Mononuclear cell (primary cell): Measurements from ENCODE around the gene PDCL3. TPM values are rescaled to one million over a fixed set of nuclear protein-coding genes. Genes with fewer than 3 reads are reported as not detected.

ENCODE experiments used
- H3K27me3 ChIP-seq: 2 replicates; pipeline ENCODE4 v1.6.0; 2011; ENCODE audit warnings: low read length, control low read depth; ENCODE audit not compliant: insufficient read depth
- H3K4me1 ChIP-seq: 2 replicates; pipeline ENCODE4 v1.5.1; 2011; ENCODE audit warnings: mild to moderate bottlenecking, low read length, control low read depth; ENCODE audit not compliant: insufficient read depth
- H3K4me3 ChIP-seq: 2 replicates; pipeline ENCODE4 v1.5.1; 2011; ENCODE audit warnings: mild to moderate bottlenecking, low read length, moderate library complexity
- H3K9me3 ChIP-seq: 2 replicates; pipeline ENCODE4 v1.5.1; 2011; ENCODE audit warnings: low read depth, mild to moderate bottlenecking, control low read depth, low read length
- total RNA-seq: library from RNA; depleted of rRNA; stranded (reverse); fragments of >200 nt; gene quantifications from one replicate; pipeline ENCODE4 v1.2.3, GENCODE V29; 2012

PDCL3 gene
- total RNA-seq, 1 donor, result 15.1 TPM

DNA sequence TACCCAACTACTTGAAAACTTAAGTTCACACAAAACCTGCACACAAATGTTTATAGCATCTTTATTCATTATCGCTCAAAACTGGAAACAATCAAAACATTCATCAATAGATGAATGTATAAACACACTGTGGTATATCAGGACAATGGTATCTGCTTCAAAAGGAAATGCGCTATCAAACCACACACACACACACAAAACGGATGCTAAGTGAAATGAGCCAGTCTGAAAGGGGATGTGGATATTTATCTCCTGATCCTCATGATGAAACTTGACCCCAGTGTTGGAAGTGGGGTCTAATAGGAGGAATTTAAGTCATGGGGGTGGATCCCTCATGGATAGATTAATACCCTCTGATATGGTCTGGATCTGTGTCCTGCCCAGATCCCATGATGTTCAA is 22.0 kb downstream of the PDCL3 start:
- H3K9me3 ChIP-seq, result no peaks in the 10 kb centered on the region
- no peaks in the 10 kb centered on the region for H3K27me3 ChIP-seq
- H3K4me3 ChIP-seq, result no peak overlapping the region
- peaks cover 40% of the 10 kb centered on the region for H3K4me1 ChIP-seq

DNA sequence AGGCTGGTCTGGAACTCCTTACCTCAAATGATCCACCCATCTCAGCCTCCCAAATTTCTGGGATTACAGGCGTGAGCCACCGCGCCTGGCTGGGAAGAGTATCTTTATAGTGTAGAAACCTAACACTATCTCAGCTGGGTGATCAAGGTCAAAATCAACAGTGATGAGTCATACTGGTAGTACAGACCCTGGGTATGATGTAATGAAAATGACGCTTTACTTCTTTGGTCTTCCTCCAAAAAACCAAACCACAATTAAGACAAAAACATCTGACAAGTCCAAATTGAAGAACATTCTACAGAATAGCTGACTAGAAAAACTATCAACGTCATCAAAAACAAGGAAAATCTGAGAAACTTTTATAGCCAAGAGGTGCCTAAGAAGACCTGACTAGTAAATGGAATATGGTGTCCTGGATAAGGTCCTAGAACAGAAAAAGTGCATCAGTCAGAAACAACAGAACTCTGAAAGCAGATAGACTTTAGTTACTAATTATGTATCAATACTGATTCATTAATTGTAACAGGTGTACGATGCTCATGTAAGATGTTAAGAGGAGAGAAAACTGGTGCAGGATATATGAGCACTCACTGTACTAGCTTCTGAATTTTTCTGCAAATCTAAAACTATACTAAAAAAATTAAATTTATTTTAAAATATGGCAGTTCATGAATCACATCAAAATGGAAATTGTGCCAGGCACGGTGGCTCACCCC is 25.4 kb downstream of the PDCL3 start:
- no peak overlapping the region for H3K4me3 ChIP-seq
- H3K9me3 ChIP-seq, result no peaks in the 10 kb centered on the region
- peaks cover 17% of the 10 kb centered on the region for H3K4me1 ChIP-seq
- H3K27me3 ChIP-seq, result no peaks in the 10 kb centered on the region

DNA sequence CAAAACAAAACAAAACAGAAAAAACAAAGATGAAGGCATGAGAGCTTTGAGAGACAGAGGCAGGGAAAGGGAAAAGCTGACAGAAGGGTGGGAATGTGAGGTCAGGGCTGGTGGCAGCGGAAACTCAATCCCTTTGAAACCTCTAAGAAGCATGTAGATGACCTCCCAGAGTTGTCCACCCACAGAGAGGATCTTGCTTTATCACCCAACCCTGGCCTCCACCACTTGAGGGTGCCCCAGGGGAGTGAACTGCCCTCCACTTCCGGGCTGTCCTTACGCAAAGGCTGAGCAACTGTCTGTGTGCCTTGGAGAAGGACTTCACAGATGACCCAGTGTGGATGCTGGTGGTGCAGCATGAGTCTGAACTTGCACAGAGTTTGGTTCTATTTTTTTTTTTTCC is 26.7 kb downstream of the PDCL3 start:
- Histone ChIP-seq H3K27me3 (no peaks in the 10 kb centered on the region), H3K4me3 (no peak overlapping the region), H3K4me1 (peaks cover 17% of the 10 kb centered on the region), H3K9me3 (no peaks in the 10 kb centered on the region)

DNA sequence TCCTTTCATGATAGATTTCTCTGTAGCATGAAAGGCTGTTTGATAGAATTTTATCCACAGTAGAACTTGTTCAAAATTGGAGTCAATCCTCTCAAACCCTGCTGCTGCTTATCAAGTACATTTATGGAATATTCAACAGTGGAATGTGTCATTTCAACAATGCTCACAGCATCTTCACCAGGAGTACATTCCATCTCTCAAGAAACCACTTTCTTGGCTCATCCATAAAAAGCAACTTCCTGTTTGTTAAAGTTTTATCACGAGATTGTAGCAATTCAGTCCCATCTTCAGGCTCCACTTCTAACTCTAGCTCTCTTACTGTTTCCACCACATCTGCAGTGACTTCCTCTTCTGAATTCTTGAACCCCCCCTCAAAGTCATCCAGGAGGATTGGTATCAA is 29.4 kb downstream of the PDCL3 start:
- Histone ChIP-seq H3K4me1 (peaks cover 13% of the 10 kb centered on the region), H3K27me3 (no peaks in the 10 kb centered on the region), H3K4me3 (no peak overlapping the region), H3K9me3 (no peaks in the 10 kb centered on the region)

DNA sequence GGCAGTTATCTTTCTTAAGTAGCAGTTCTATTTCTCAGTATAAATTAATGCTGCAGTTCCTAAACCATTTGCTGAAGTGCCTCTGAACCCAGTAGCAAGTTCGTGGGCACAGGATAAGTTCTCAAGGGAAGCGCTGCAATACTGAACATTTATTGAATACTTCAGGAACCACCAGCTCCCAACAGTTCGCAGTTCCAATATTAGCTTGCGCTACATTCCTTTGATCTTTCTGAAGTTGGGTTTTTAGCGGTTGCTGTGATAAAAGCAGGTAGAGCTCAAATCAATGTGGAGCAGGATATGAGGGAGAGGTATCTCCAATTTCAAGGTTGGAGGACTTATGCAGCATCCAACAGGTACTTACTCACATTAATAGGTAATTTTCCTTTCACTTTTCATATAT is 33.7 kb downstream of the PDCL3 start:
- Histone ChIP-seq H3K9me3 (no peaks in the 10 kb centered on the region), H3K27me3 (no peaks in the 10 kb centered on the region)

DNA sequence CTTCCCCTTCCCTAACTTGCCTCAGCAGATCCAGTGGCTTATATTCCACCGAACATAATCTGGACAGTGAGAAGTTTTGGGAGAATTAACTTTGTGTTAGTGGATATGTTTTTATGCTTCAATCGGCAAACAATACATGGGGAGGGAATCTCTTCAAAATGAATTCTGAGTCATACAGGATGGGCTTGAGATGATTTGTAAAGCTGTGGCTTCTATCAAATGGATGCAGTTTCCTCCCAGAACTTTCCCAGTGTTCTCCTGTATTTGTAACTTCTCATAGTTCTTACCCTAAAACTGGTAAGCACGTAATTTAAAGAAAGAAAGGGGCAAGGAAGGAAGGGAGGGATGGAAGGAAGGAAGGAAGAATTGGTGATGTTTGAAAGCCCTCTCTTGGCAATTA is 36.8 kb downstream of the PDCL3 start:
- H3K4me1 ChIP-seq, result no peaks in the 10 kb centered on the region
- H3K4me3 ChIP-seq, result no peak overlapping the region
- H3K9me3 ChIP-seq, result no peaks in the 10 kb centered on the region
- no peaks in the 10 kb centered on the region for H3K27me3 ChIP-seq

More for the DNA sequence above, 33.7 kb downstream of the PDCL3 start:
- Histone ChIP-seq H3K4me1 (no peaks in the 10 kb centered on the region), H3K4me3 (no peak overlapping the region)

DNA sequence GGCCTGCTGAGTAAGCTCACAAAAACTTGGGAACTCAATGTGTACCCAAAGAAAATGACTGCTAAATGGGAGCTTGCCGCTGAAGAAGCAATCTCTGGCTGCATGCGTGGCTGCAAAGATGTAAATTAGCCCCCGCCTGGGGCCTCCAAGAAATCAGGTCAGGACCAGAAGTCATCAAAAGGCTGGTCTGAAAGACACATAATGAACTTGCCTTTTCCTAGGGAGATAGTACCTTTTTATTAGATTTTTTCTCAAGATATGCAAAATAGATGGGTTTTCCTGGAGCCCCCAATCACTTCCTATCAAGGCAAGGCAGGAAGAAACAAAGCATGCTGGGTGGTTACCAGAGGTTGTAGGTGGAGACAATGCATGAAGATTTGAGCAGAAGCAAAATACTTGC is 38.9 kb downstream of the PDCL3 start:
- H3K9me3 ChIP-seq, result no peaks in the 10 kb centered on the region
- H3K27me3 ChIP-seq, result no peaks in the 10 kb centered on the region
- H3K4me3 ChIP-seq, result no peak overlapping the region
- no peaks in the 10 kb centered on the region for H3K4me1 ChIP-seq

DNA sequence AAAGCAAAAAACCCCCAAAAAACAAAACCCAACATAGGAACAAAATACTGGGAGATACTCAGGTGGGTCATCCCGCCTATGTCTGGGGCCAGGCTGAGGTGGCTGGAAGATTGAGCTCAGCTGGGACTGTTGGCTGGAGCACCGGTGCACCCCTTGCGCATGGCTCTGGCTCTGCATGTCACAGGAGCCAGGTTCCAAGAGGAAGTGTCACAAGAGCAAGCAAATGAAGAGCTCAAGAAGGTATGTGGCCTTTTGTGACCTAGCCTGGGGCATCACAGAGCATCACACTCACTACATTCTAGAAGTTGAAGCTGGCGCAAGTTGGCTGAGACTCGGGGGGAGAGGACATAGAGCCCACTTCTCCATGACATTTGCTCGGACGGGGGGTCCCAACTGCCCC is 40.6 kb downstream of the PDCL3 start:
- Histone ChIP-seq H3K4me1 (no peaks in the 10 kb centered on the region), H3K4me3 (no peak overlapping the region), H3K9me3 (no peaks in the 10 kb centered on the region), H3K27me3 (no peaks in the 10 kb centered on the region)

DNA sequence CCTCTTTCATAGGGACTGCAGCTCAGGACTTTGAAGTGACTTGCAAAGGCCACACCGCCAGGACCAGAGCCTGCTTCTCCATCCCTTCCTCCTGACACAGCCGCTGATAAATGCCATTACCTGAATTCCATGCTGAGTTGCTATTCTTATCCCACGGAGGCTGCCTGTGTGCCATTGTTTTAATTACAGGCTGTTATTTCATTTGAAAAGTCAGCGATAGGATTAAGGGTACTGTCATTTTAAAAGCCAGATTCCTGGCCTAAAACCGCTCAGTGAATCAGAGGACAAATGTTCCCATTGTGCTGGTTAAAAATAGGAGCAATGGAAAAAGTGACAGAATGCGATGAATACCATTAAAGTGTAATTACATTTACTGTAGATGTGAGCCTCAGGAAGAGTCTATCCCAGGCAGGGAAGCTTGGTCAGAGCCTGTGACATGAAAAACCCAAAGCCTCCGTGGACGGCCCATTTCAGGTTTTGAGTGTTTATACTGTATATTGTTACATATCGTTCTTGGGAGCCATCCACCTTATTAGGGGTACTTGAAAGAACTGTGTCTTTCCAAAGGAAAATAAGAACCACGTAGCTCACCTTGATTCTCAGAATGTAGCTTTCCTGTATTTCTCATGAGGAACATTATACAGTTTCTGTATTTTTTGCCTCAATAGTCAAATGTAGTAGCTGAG is 41.3 kb downstream of the PDCL3 start:
- Histone ChIP-seq H3K4me3 (no peak overlapping the region), H3K27me3 (no peaks in the 10 kb centered on the region)

DNA sequence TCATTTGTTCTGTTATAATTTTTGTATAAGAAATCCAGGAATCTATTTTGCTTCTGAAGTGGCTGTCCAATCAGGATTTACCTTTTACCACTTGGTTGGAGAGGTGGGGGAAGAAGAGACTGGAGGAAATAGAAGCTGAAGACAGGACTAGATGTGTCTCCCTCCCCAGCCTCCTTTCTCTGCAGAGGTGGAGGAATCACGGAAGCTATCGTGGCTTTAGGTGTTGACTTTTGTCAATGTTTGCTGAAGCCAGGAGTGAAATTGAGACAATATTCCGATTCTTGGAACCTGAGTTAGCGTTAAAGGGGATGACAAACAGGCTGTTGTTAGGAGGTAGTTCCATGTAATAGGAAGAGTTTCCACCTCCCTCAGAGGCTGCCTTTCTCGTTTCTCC is 43.5 kb downstream of the PDCL3 start:
- Histone ChIP-seq H3K9me3 (no peaks in the 10 kb centered on the region), H3K4me1 (no peaks in the 10 kb centered on the region), H3K27me3 (no peaks in the 10 kb centered on the region), H3K4me3 (no peak overlapping the region)

More for the DNA sequence above, 41.3 kb downstream of the PDCL3 start:
- Histone ChIP-seq H3K4me1 (no peaks in the 10 kb centered on the region), H3K9me3 (no peaks in the 10 kb centered on the region)

DNA sequence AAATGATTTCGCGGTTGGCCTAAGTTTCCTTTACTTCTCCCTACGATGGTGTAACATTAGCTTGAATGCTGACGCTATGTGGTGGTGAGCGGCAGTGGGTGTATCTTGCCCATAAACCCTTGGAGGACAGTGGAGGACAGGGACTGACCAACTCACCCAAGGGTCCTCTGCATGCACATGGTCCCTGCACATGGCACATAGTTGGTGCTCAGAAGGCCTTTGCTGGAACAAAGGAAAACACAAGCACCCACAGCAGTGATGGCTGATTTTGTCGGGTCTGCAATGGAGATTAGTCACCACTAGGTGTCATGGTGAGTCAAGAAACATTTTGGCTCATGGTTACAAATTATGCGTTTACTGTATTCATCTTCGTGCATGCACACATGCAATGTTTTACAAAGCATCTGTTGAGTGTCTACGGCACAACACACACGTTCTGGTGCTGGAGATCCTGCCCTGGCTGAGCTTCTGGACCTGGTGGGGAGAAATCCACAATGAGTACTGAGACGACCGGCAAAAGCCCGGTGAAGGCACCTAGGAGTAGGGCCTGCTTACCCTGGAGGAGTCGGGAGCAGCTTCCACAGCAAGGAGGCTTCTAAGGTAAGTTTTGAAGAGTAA is 44.0 kb downstream of the PDCL3 start:
- Histone ChIP-seq H3K9me3 (no peaks in the 10 kb centered on the region), H3K4me1 (no peaks in the 10 kb centered on the region), H3K4me3 (no peak overlapping the region), H3K27me3 (no peaks in the 10 kb centered on the region)

DNA sequence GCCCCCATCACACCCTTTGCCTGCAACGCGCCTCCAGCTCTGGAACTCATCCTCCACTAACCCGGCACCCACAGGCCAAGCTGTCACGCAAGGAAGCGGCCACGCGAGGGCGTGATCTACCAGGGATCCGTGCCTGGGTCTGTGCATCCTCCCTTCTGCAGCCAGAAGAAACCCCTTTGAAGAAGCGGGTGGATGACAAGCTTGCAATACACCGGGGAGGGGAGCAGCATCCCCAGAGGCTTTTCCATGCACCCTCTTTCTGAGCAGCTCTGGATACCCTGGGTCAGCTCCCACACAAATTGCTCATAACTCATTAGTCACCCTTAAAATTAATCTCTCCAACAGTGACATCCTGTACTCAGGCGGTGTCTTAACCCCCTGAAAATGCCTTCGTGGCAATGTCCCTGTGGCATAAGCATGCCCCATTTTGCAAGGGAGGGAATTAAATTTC is 47.6 kb downstream of the PDCL3 start:
- Histone ChIP-seq H3K9me3 (no peaks in the 10 kb centered on the region), H3K4me3 (no peak overlapping the region), H3K27me3 (no peaks in the 10 kb centered on the region), H3K4me1 (no peaks in the 10 kb centered on the region)

DNA sequence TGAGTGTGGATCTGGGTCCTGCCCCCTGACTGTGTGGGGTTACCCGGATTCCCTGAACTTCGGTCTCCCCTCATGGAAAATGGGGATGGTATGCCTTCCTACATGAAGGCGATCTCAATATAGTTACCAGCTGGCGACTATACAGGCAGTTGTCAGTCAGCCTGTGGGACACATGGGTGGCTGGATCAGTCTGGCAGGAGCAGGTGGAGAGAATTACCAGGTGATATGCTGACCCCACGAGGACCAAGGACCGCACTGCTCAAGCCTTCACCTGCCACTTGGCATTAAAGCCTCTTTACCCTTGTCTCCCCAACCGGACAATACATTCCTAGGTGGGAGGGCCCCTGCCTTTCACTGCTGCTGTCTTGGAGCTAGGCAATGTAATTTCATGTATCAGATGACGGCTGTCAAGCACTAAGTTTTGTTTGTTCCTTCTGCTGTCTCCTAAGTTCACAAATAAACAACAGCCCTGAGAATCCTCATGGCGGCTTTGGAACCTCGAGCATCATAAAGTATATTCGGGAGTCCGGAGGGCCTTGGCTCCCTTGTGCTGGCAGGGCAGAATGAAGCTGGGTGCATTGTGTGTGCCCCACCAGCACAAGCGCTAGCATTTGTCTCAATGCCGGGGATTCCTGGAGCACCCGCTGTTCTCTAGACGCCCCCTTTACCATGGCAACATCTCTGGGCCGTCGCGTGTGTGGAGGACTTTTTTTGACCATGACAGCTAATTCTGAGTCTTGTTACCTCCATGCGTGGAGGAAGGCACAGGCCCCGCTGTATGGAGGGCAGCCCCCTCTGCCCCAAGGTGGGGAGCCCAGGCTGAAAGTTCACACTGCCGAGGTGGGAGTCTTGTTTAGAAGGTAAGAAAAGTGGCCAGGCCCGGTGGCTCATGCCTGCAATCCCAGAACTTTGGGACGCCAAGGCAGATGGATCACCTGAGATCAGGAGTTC is 48.6 kb downstream of the PDCL3 start:
- H3K27me3 ChIP-seq, result no peaks in the 10 kb centered on the region
- H3K4me1 ChIP-seq, result no peaks in the 10 kb centered on the region
- no peaks in the 10 kb centered on the region for H3K9me3 ChIP-seq
- no peak overlapping the region for H3K4me3 ChIP-seq

DNA sequence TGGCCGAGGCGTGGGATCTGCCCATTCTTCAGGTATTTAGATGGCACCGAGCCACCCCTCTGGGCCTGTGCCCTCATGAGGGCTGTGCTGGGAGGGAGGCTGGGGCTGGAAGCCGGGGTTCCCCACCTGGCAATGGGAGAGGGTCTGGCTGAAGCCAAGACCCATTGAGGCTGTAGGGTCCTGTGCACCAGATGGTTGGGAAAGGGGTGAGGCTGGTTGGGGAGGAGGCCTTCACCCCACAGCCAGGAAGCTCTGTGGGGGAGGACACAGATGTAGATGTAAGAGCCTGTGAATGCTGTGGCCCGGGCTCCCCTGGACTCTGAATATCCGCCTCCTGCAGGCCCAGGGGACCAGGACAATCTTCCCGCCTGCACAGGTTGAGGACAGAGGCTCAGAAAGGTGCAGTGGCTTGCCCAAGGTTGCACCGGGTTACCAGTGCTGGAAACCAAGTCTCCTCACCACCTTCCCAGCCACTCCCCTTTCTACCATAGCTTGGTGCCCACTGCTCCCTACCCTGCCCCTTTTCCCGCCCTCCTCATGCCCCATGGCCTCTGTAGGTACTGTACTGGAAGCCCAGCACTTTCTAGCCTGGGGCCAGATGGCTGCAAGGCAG is 49.7 kb downstream of the PDCL3 start:
- Histone ChIP-seq H3K27me3 (no peaks in the 10 kb centered on the region), H3K9me3 (no peaks in the 10 kb centered on the region), H3K4me3 (no peak overlapping the region), H3K4me1 (no peaks in the 10 kb centered on the region)
